ENCODE data around the gene MAGIX. TPM values are rescaled to one million over a fixed set of nuclear protein-coding genes. Genes with fewer than 3 reads are reported as not detected.
"Not testable (repeated sequence)": the region's sequence is repeated elsewhere in the genome, so short reads cannot be mapped to it uniquely, and the experiment has no call there.

MAGIX gene
- total RNA-seq, 4 donors from 2014 or later, result 6.8 to 16.5 (median 10.3) TPM

- H3K4me3 ChIP-seq (ENCODE audit: low read depth, poor library complexity, severe bottlenecking), result peak overlapping the region; percentile 48
- DNase-seq (ENCODE audit: low spot score in 2 of 2), result peak; percentile 73 to 94
- 1 to 37% methylated on average over 28 to 31 of the region's 37 CpGs for WGBS, 2 donors
- TF ChIP-seq CTCF (IDR thresholded peaks at IDR 0.05) (no peak), POLR2A (IDR thresholded peaks at IDR 0.05) (no peak)
- intact Hi-C loops (cut with DNase I; ENCODE audit: low total_unique reads), result no loop called here
Observed at GRCh38 chrX:49172280-49172780, 9.8 kb downstream of the MAGIX start.

GRCh38 chrX:49173544-49173943 lies 11.0 kb downstream of the MAGIX start:
- 71 to 83% methylated on average over 7 of the region's 8 CpGs for WGBS, 2 donors
- H3K4me3 ChIP-seq (ENCODE audit: low read depth, poor library complexity, severe bottlenecking); intact Hi-C loops (cut with DNase I; ENCODE audit: low total_unique reads); DNase-seq (ENCODE audit: low spot score in 2 of 2): not testable (repeated sequence)

- intact Hi-C loops (cut with DNase I; ENCODE audit: low total_unique reads), result no loop called here
- DNase-seq (ENCODE audit: low spot score in 2 of 2), result no peak
- TF ChIP-seq CTCF (IDR thresholded peaks at IDR 0.05) (no peak), POLR2A (IDR thresholded peaks at IDR 0.05) (no peak)
- H3K4me3 ChIP-seq (ENCODE audit: low read depth, poor library complexity, severe bottlenecking), result no peak overlapping the region
- 21 to 63% methylated on average over 3 of the region's 3 CpGs for WGBS, 2 donors
Observed at GRCh38 chrX:49174723-49175122, 12.2 kb downstream of the MAGIX start.

DNA sequence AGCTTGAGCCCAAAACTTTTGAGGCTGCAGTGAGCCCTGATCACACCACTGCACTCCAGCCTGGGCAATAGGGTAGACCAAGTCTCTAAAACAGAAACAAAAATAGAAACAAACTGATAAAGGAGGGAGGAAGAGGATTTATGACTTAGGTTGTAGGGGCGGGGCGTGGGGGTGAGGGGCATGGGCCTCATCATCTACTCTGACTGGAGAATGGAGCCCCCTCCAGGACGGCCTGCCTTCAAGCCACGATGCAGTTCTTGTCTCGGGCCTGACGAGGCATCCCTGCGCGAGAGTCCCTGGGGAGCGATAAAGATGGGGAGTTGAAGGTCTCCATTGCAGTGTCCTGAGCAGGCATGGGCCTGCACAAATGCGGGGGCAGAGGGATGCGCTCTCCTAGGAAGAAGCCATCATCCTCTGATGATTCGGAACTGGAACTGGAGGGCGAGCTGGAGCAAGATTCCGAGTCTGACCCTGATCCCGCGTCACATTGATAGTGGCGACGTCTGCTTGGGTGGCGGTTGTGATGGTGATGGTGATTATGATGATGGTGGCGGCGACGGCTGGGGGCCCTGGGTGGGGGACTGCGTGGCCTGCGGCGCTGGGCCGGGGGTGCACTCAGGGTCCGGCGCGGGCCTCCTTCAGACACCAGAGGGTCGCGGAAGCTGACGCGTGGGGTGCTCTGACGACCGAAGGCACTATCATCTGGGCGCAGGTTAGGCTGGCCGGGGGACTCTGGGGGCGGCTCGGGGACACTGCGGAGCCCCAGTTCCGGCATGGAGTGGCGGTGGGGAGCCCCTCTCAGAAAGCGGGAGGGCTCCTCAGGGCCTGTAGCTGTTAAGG lies 13.1 kb downstream of the MAGIX start:
- no peak overlapping the region for H3K4me3 ChIP-seq (ENCODE audit: low read depth, poor library complexity, severe bottlenecking)
- TF ChIP-seq POLR2A (IDR thresholded peaks at IDR 0.05), result no peak
- TF ChIP-seq CTCF (IDR thresholded peaks at IDR 0.05), result no peak
- 37 to 80% methylated on average over 6 to 43 of the region's 43 CpGs for WGBS, 2 donors
- DNase-seq (ENCODE audit: low spot score in 2 of 2), result no peak
- intact Hi-C loops (cut with DNase I; ENCODE audit: low total_unique reads), result no loop called here

DNA sequence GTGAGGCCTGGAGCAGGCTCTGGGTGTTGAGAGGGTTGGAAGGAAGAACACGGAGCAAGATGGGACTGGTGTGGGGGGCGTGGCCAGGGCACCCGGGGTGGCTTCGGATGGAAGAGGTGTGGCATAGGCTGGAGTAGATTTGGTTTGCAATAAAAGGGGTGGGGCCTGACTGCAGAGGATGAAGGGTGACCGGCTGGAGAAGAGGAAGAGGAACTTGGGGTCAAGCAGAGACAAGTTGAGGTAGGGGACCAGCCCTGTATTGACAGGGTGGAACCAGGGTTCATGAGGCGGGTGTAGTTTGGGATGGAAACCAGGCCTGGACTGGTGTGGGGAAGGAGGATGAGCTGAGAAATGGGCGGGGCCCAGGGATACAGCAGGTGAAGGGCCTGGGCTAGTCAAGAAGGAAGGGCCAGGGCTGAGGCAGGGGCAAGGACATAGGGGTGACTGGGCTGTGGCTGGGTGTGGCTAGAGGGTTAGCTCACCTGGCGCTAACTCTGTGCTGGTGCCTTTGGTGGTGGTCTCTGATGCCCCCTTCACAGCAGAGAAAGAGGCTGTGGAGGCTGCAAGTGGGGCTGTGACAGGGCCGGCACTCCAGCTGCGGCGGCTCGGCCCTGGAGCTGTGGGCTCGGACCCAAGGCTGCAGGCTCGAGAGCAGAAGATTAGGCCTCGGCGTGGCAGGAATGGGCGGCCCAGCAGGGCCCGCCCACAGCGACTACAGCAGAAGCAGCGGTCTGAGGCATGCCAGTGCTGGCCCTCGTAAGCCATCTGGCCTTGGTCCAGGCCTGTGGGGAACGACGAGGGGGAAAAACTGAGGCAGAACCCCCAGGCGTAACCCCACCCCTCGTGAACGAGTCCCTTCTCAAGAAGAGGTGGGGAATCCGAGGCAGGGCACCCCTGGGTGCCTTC lies 14.1 kb downstream of the MAGIX start:
- WGBS, 2 donors, result 27 to 68% methylated on average over 14 to 27 of the region's 27 CpGs
- no peak overlapping the region for H3K4me3 ChIP-seq (ENCODE audit: low read depth, poor library complexity, severe bottlenecking)
- intact Hi-C loops (cut with DNase I; ENCODE audit: low total_unique reads), result no loop called here
- no peak for DNase-seq (ENCODE audit: low spot score in 2 of 2)
- TF ChIP-seq POLR2A (IDR thresholded peaks at IDR 0.05), result no peak
- no peak for TF ChIP-seq CTCF (IDR thresholded peaks at IDR 0.05)

DNA sequence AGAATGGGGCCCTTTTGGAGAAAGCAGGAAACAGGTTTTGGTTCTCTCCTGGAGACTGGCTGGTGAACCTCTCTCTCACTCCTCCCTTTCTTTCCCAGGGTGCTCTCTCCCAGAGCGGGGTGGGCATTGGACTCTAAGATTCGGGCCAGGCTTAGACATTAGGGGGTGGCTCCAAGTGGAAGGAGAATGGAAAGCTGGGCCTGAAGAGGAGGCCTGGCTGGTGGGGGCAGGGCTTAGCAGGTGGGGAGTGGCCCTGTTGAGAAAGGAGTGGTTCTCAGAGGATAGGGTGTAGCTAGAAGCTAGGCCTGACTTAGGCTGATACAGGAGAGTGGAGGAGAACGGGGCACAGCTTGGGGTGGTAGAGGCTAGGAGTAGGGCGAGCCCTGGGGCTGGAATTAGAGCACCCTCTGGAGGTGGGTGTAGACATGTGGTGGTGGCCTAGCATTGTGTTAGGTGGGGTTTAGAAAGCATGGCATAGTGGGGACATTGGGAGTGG lies 14.8 kb downstream of the MAGIX start:
- no peak for TF ChIP-seq CTCF (IDR thresholded peaks at IDR 0.05)
- no peak for TF ChIP-seq POLR2A (IDR thresholded peaks at IDR 0.05)
- 62 to 70% methylated on average over 2 to 4 of the region's 4 CpGs for WGBS, 2 donors
- H3K4me3 ChIP-seq (ENCODE audit: low read depth, poor library complexity, severe bottlenecking), result no peak overlapping the region
- DNase-seq (ENCODE audit: low spot score in 2 of 2), result no peak
- intact Hi-C loops (cut with DNase I; ENCODE audit: low total_unique reads), result no loop called here
